ENCODE data around the gene NCAM1.

Gene NCAM1

DNA sequence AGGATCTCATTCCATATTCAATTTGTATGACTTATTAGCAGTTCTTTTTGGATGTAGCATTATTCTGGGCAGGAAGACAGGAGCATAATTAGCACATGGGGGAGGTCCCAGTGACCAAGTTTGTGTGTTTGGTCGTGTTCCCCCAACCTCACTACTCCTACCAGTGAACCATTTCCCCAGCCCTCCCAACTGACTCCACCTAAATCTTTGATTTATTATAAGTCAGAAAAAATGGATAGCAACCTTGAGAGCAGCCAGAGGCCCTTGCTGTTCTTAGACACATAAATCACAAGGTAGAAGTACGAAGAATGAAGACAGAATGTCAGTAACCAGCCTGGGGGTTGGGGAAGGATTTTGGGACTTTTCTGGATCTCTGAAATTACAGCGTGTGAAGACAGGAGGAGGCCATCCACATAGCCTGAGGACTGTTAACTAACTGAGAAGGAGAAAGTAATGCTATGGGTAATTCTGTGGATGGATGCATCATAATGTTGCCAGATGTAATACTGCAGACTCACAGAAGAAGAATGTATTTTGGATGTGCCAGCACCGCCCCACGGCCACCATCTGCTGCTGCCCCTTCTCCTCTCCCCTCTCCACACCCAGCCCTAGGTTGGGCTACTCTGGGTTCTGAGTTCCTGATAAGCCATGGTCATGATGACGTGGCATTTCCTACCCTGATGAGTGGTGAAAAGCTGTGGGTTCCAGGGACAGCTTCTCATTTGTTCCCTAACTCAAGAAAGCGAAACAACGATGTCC lies 228.9 kb downstream of the NCAM1 start:
- H3K4me3 ChIP-seq (replicated peaks; ENCODE audit: low read depth, low read length), result no peak overlapping the region
- TF ChIP-seq CTCF (IDR thresholded peaks at IDR 0.05; ENCODE audit: low read length, missing control alignments), result no peak
- peak; percentile 94 for DNase-seq (ENCODE audit: low read depth)

DNA sequence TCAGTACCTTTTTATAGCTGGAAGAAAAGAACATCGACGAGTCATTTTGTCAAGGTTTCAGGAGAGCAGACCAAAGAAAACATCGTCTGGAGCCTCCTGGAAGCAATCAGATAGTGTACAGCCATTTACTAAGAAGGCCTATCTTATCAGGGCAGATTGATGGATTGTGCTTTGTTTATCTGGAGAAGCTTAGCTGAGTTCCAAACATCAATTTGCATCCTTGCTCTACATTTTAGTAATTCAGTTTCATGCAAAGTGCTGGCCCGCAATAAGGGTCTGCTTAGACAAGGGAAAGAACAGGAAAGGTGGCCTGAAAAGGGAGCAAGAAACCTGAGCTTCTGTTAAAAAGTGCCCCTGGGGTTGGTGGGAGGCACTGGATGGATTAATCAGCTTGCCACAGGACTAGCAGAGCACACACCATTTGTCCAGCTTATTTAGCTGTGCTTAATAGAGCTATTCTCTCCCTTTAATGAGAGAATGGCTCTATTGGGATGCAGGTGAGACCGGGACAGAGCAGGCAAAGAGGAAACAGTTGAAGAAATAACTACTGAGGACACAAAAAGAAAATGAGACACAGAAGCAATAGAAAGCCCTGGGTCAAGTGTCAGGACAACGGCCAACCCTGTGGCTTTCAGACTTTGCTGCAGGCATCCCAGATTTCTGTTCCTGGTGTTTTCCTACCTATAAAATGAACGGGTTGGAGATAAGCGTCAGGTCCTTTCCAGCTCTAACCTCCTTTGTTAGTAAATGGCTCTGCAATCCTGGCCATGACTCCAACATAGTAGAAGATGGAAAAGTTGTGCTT lies 231.1 kb downstream of the NCAM1 start:
- H3K4me3 ChIP-seq (replicated peaks; ENCODE audit: low read depth, low read length), result no peak overlapping the region
- no peak for TF ChIP-seq CTCF (IDR thresholded peaks at IDR 0.05; ENCODE audit: low read length, missing control alignments)
- no peak for DNase-seq (ENCODE audit: low read depth)

DNA sequence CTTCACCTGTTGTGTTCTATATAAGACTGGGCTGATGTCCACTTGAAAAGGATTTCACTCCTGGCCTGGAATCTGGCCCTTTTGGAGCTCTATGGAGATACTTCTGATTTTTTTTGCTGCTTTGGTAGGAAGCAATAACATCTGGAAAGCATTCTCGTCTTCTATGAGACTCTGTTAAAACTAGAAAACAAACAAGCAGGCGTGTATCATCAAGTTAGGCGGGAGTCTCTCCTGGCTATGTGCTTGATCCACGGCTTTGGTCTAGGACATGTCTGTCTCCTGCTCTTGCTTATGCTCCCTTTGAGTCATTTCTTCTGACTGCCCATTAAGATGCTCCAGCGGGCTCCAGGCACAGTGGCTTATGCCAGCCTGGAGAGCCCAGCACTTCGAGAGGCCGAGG lies 231.8 kb downstream of the NCAM1 start:
- no peak for TF ChIP-seq CTCF (IDR thresholded peaks at IDR 0.05; ENCODE audit: low read length, missing control alignments)
- DNase-seq (ENCODE audit: low read depth), result no peak
- no peak overlapping the region for H3K4me3 ChIP-seq (replicated peaks; ENCODE audit: low read depth, low read length)

DNA sequence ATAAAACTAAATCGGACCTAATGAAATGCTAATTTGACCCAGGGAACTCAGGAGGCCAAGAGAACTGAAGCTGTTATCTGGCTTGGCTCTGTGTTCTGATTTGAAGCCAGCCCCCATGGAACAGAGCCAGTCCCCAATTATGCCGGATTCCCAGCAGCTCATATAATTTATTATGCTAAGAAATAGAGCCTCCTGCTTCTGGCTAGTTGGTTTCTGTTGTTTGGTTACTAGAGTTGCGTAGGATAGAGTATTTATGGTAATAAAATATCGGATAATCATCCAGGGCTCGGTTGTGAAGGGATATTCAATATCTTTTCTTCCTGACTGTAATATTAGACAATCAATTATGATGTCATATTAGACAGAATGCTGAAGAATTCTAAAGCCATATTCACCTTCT lies 232.7 kb downstream of the NCAM1 start:
- peak; percentile 17 for DNase-seq (ENCODE audit: low read depth)
- TF ChIP-seq CTCF (IDR thresholded peaks at IDR 0.05; ENCODE audit: low read length, missing control alignments), result no peak
- no peak overlapping the region for H3K4me3 ChIP-seq (replicated peaks; ENCODE audit: low read depth, low read length)

GRCh38 chr11:113195728-113196127 lies 234.5 kb downstream of the NCAM1 start:
- DNase-seq (ENCODE audit: low read depth), result no peak
- H3K4me3 ChIP-seq (replicated peaks; ENCODE audit: low read depth, low read length), result no peak overlapping the region
- no peak for TF ChIP-seq CTCF (IDR thresholded peaks at IDR 0.05; ENCODE audit: low read length, missing control alignments)

GRCh38 chr11:113197446-113197845 lies 236.2 kb downstream of the NCAM1 start:
- no peak overlapping the region for H3K4me3 ChIP-seq (replicated peaks; ENCODE audit: low read depth, low read length)
- no peak for DNase-seq (ENCODE audit: low read depth)
- TF ChIP-seq CTCF (IDR thresholded peaks at IDR 0.05; ENCODE audit: low read length, missing control alignments), result no peak
